Activated T-helper 1 cell treated with anti-CD3 and anti-CD28 coated beads, Interleukin-12 subunit alpha, Interleukin-12 subunit beta, Interleukin-2, Interleukin-4 antibody, amounts not matched to agents 30 ng/mL and 10 ng/mL and 1 ng/mL, durations not matched to agents 14 hours and 24 hours and 36 hours (primary cell): ENCODE data around the gene AMER1. TPM values are rescaled to one million over a fixed set of nuclear protein-coding genes. Genes with fewer than 3 reads are reported as not detected.

ENCODE experiments used
- DNase-seq: peaks from one replicate; pipeline ENCODE4 v3.0.0; 2021; ENCODE audit warnings: low spot score
- H3K27ac Mint-ChIP-seq: one replicate; pipeline ENCODE4 v1.8.0; 2021; ENCODE audit warnings: mild to moderate bottlenecking, mixed read lengths
- H3K27me3 Mint-ChIP-seq: one replicate; pipeline ENCODE4 v1.8.0; 2022; ENCODE audit warnings: mild to moderate bottlenecking, moderate library complexity, mixed read lengths; ENCODE audit not compliant: insufficient read depth
- H3K36me3 Mint-ChIP-seq: one replicate; pipeline ENCODE4 v1.8.0; 2021; ENCODE audit warnings: low read depth, mixed read lengths
- H3K4me1 Mint-ChIP-seq: one replicate; pipeline ENCODE4 v1.8.0; 2021; ENCODE audit warnings: low read depth, mixed read lengths
- H3K4me3 Mint-ChIP-seq: one replicate; pipeline ENCODE4 v1.8.0; 2021; ENCODE audit warnings: mild to moderate bottlenecking, moderate library complexity, mixed read lengths
- H3K9me3 Mint-ChIP-seq: one replicate; pipeline ENCODE4 v1.8.0; 2021; ENCODE audit warnings: mixed read lengths
- intact Hi-C: fragments of 100-400 bp; cut with micrococcal nuclease; formaldehyde crosslinking; loops from one replicate; pipeline ENCODE4 v1.15.1; 2024
- total RNA-seq: library from RNA; stranded (reverse); gene quantifications from 2 replicates; pipeline ENCODE4 v1.2.3, GENCODE V29; 2022

AMER1 gene
- total RNA-seq, 1 donor from 2014 or later, result 7.1 TPM

GRCh38 chrX:64195862-64196261 is 9.6 kb downstream of the AMER1 start:
- no peak overlapping the region for H3K4me3 Mint-ChIP-seq
- no peaks in the 10 kb centered on the region for H3K27me3 Mint-ChIP-seq
- H3K27ac Mint-ChIP-seq, result no peak overlapping the region
- DNase-seq, result no peak
- H3K36me3 Mint-ChIP-seq, result peaks cover 7% of the 10 kb centered on the region
- intact Hi-C loops, result no loop called here
- H3K9me3 Mint-ChIP-seq, result no peaks in the 10 kb centered on the region
- H3K4me1 Mint-ChIP-seq, result no peaks in the 10 kb centered on the region

GRCh38 chrX:64192673-64193072 is 12.8 kb downstream of the AMER1 start:
- no peak overlapping the region for H3K4me3 Mint-ChIP-seq
- peaks cover 10% of the 10 kb centered on the region for H3K36me3 Mint-ChIP-seq
- H3K27ac Mint-ChIP-seq, result no peak overlapping the region
- no peaks in the 10 kb centered on the region for H3K4me1 Mint-ChIP-seq
- H3K9me3 Mint-ChIP-seq, result no peaks in the 10 kb centered on the region
- intact Hi-C loops, result no loop called here
- no peak for DNase-seq
- H3K27me3 Mint-ChIP-seq, result no peaks in the 10 kb centered on the region

GRCh38 chrX:64192040-64192439 is 13.5 kb downstream of the AMER1 start:
- intact Hi-C loops, result no loop called here
- H3K4me1 Mint-ChIP-seq, result no peaks in the 10 kb centered on the region
- H3K4me3 Mint-ChIP-seq, result no peak overlapping the region
- peaks cover 10% of the 10 kb centered on the region for H3K36me3 Mint-ChIP-seq
- peak overlapping the region; percentile 63 for H3K27ac Mint-ChIP-seq
- H3K27me3 Mint-ChIP-seq, result no peaks in the 10 kb centered on the region
- H3K9me3 Mint-ChIP-seq, result no peaks in the 10 kb centered on the region
- no peak for DNase-seq

- Mint-ChIP-seq H3K9me3 (no peaks in the 10 kb centered on the region), H3K4me3 (no peak overlapping the region), H3K27me3 (no peaks in the 10 kb centered on the region), H3K4me1 (no peaks in the 10 kb centered on the region), H3K36me3 (peaks cover 10% of the 10 kb centered on the region), H3K27ac (no peak overlapping the region)
- no peak for DNase-seq
- intact Hi-C loops, result no loop called here
These were observed 14.1 kb downstream of the AMER1 start for GRCh38 chrX:64191281-64192010.

DNA sequence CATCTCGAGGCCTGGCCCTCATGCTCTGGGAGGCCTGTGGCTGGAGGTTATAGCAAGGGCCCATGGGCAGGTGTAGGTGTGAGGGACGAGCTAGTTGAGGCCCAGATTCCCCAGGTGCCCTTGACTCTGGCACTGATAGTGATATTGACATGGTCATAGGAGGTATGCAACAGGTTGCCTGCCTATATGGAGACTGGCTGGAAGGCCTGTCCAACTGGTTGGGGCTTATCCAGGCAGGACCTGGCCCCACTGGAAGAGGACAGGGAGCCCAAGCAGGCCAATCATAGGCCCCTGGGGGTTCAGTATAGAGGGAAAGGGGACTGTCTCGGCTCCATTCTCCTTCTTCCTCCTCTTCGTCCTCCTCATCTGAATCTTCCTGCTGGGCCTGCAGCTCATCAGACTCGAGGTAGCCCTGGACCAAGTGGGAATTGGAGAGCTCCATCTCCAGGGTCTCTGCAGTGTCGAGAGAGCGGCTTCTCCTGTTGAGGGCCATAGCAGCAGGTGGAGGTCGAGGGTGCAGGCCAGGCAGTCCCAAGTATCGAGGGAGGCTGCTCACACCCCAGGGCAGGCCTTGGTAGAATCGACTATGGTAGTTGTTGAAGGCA is 15.3 kb downstream of the AMER1 start:
- no peak for DNase-seq
- no peak overlapping the region for H3K27ac Mint-ChIP-seq
- no peak overlapping the region for H3K4me3 Mint-ChIP-seq
- H3K4me1 Mint-ChIP-seq, result no peaks in the 10 kb centered on the region
- peaks cover 10% of the 10 kb centered on the region for H3K36me3 Mint-ChIP-seq
- no peaks in the 10 kb centered on the region for H3K9me3 Mint-ChIP-seq
- intact Hi-C loops, result no loop called here
- no peaks in the 10 kb centered on the region for H3K27me3 Mint-ChIP-seq

GRCh38 chrX:64188901-64189300 is 16.6 kb downstream of the AMER1 start:
- intact Hi-C loops, result no loop called here
- Mint-ChIP-seq H3K4me3 (no peak overlapping the region), H3K27me3 (no peaks in the 10 kb centered on the region), H3K27ac (no peak overlapping the region), H3K9me3 (no peaks in the 10 kb centered on the region), H3K36me3 (peaks cover 10% of the 10 kb centered on the region), H3K4me1 (no peaks in the 10 kb centered on the region)
- DNase-seq, result no peak

DNA sequence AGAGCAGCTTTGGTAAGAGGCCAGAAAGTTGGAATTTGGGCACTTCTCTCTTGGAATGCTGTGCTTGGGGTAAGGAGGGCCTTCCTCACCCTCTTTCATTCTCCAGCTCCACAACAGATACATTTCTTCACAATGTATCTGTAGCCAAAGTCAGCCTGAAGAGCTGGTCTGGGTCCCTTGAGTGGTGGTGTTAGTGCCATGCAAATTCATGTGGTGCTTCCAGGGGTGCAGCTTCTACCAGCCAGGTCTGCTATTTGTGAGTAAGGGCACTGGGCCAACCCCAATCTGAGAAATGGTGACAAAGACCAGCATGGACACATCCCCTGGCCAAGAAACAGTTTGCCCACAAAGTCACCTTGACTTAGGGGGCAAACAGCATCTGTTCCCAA is 17.8 kb downstream of the AMER1 start:
- Mint-ChIP-seq H3K4me1 (no peaks in the 10 kb centered on the region), H3K9me3 (no peaks in the 10 kb centered on the region), H3K36me3 (peaks cover 10% of the 10 kb centered on the region), H3K27me3 (no peaks in the 10 kb centered on the region), H3K4me3 (no peak overlapping the region), H3K27ac (no peak overlapping the region)
- intact Hi-C loops, result no loop called here
- no peak for DNase-seq

DNA sequence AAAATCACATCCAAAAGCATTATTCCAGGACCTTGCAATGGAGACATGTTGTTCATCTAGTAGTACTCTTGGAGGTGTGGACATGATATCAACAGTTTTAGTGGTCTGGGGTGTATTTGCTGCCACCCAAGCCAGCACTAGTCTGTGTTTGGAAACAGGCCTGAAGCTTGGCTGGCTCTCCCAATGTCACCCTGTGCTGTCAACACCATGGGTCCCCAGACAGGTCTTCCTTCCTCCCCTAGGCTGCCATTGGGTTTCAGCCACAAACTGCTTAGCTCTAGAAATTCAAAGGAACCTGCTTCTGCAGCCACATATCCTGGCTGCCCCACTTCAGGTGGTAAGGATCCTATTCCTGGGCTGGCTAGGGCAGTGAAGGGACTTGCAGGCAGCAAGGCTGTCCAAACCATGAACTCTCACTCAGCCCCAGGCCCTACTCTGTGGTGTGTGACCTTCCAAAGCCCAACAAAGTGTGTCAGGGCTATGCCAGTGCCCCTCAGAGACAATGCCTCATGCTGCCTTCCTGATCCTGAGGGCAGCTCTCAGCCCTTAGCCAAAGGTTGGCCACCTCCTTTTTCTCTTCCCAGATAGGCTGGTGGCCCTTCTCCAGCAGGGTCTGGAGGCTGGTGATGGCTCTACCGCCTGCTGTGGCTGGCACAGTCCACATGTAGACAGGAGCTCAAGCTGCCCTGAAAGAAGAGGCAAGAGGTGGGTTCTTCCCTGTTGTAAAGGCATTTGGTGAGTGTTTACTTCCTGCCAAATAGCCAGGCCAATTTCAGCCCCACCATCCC is 18.3 kb downstream of the AMER1 start:
- DNase-seq, result no peak
- intact Hi-C loops, result no loop called here
- Mint-ChIP-seq H3K27me3 (no peaks in the 10 kb centered on the region), H3K9me3 (no peaks in the 10 kb centered on the region), H3K4me1 (no peaks in the 10 kb centered on the region), H3K27ac (no peak overlapping the region), H3K36me3 (peaks cover 10% of the 10 kb centered on the region), H3K4me3 (no peak overlapping the region)

GRCh38 chrX:64184396-64184795 is 21.1 kb downstream of the AMER1 start:
- intact Hi-C loops, result no loop called here
- Mint-ChIP-seq H3K27me3 (no peaks in the 10 kb centered on the region), H3K36me3 (no peaks in the 10 kb centered on the region), H3K9me3 (no peaks in the 10 kb centered on the region), H3K4me1 (no peaks in the 10 kb centered on the region), H3K27ac (no peak overlapping the region), H3K4me3 (no peak overlapping the region)
- DNase-seq, result no peak

DNA sequence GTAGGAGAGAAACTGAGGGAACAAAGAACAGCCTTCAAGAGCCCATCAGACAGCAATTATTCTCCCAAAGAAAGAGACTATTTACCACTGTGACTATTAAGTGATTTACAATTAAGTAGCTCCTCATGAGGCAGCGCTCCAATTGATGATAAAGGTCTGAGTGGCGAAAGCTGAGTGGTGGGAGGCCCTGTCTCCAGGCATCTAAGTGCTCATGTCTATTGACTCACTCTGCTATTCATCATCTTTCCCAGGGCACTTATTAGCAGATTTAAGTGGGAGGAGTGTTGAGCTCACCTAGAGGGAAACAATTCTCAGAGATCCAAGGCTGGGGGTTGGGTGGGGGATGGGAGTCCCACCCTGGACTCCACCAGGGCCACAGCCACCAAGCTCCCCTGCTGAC is 23.3 kb downstream of the AMER1 start:
- H3K27me3 Mint-ChIP-seq, result no peaks in the 10 kb centered on the region

DNA sequence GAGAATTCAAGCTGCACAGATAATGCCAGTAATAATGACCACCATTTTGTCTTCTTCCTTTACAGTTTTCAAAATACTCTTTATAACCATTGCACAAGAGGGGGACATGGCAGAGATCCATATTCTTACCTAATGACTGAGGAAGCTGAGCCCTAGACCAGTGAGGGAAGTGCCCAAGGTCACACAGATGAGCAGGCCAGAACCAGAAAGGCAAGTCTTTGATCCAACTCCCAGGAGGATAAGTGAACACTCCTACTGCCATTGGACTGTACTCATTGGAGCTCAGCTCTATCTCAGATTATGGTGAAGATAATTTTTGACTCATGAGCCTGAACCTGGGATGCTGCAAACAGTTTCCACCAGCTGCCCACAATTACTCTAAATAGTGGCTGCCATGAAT is 28.6 kb downstream of the AMER1 start:
- DNase-seq, result no peak
- Mint-ChIP-seq H3K27me3 (no peaks in the 10 kb centered on the region), H3K4me1 (no peaks in the 10 kb centered on the region), H3K9me3 (no peaks in the 10 kb centered on the region), H3K4me3 (no peak overlapping the region), H3K27ac (no peak overlapping the region), H3K36me3 (no peaks in the 10 kb centered on the region)
- intact Hi-C loops, result no loop called here

More for the DNA sequence above, 23.3 kb downstream of the AMER1 start:
- no peaks in the 10 kb centered on the region for H3K9me3 Mint-ChIP-seq
- no peak overlapping the region for H3K27ac Mint-ChIP-seq
- no peak overlapping the region for H3K4me3 Mint-ChIP-seq
- no peaks in the 10 kb centered on the region for H3K36me3 Mint-ChIP-seq
- DNase-seq, result no peak
- intact Hi-C loops, result no loop called here
- H3K4me1 Mint-ChIP-seq, result no peaks in the 10 kb centered on the region

GRCh38 chrX:64169988-64170387 is 35.5 kb downstream of the AMER1 start:
- H3K4me3 Mint-ChIP-seq, result no peak overlapping the region
- H3K27ac Mint-ChIP-seq, result no peak overlapping the region
- peaks cover 8% of the 10 kb centered on the region for H3K4me1 Mint-ChIP-seq
- H3K27me3 Mint-ChIP-seq, result no peaks in the 10 kb centered on the region
- H3K9me3 Mint-ChIP-seq, result peaks cover 4% of the 10 kb centered on the region
- DNase-seq, result no peak
- no peaks in the 10 kb centered on the region for H3K36me3 Mint-ChIP-seq
- intact Hi-C loops, result no loop called here

DNA sequence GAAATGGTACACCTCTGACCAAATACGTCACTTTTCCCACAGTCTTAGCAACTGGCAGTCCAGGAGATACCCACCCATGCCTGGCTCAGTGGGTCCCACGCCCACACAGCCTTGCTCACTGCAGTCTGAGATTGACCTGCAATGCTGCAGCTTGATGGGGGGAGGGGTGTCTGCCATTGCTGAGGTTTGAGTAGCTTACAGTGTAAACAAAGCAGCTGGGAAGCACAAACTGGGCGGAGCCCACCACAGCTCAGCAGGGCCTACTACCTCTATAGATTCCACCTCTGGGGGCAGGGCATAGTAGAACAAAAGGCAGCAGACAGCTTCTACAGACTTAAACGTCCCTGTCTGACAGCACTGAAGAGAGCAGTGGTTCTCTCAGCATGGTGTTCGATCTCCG is 52.7 kb downstream of the AMER1 start:
- H3K27me3 Mint-ChIP-seq, result no peaks in the 10 kb centered on the region
- H3K36me3 Mint-ChIP-seq, result no peaks in the 10 kb centered on the region
- DNase-seq, result no peak
- no peak overlapping the region for H3K27ac Mint-ChIP-seq
- peaks cover 10% of the 10 kb centered on the region for H3K9me3 Mint-ChIP-seq
- H3K4me1 Mint-ChIP-seq, result no peaks in the 10 kb centered on the region
- no peak overlapping the region for H3K4me3 Mint-ChIP-seq
- intact Hi-C loops, result no loop called here
